ENCODE measurements around the gene ST7L. TPM values are rescaled to one million over a fixed set of nuclear protein-coding genes. Genes with fewer than 3 reads are reported as not detected.

Gene ST7L
- total and polyA plus RNA-seq, 8 donors, result 9.0 to 16.9 (median 11.2) TPM

- Histone ChIP-seq H3K27ac (no peak overlapping the region), H3K36me3 (no peaks in the 10 kb centered on the region), H3K4me1 (no peaks in the 10 kb centered on the region), H3K4me3 (no peak overlapping the region), H3K9me3 (no peaks in the 10 kb centered on the region), H3K27me3 (no peaks in the 10 kb centered on the region)
- ATAC-seq (no peak), DNase-seq (no peak), FAIRE-seq (no peak)
- no peak for TF ChIP-seq CTCF (IDR thresholded peaks at IDR 0.05)
- intact Hi-C loops (cut with DNase I), result no loop called here
Observed at GRCh38 chr1:112477550-112477949, 141.4 kb downstream of the ST7L start.

Other genes starting within 250 kb of the ST7L start
- gene CTTNBP2NL, start 222.9 kb downstream of the ST7L start, total RNA-seq, result 10 to 100 TPM in 2 of 6 donors, 1 to 10 TPM in 4; 4.6 to 24.0 (median 6.5) TPM
- gene CTTNBP2NL, start 222.9 kb downstream of the ST7L start, polyA plus RNA-seq, result 1 to 10 TPM; 2.8 to 3.4 TPM
- 1 to 10 TPM in 4 of 6 donors, under 1 TPM in 2; 0.79 to 2.7 (median 1.6) TPM for gene WNT2B, start 110.2 kb downstream of the ST7L start, total RNA-seq
- 1 to 10 TPM in 1 of 2 donors, under 1 TPM in 1; 0.84 to 1.6 TPM for gene WNT2B, start 110.2 kb downstream of the ST7L start, polyA plus RNA-seq
- gene CAPZA1, start 691 bp upstream of the ST7L start, total RNA-seq, result 10 to 100 TPM; 27.2 to 60.5 (median 34.7) TPM
- 10 to 100 TPM; 27.6 to 32.3 TPM for gene CAPZA1, start 691 bp upstream of the ST7L start, polyA plus RNA-seq
- 10 to 100 TPM; 17.7 to 43.5 (median 20.4) TPM for gene MOV10, start 55.5 kb upstream of the ST7L start, total RNA-seq
- 10 to 100 TPM; 75.5 to 89.9 TPM for gene MOV10, start 55.5 kb upstream of the ST7L start, polyA plus RNA-seq
- 100 to 1,000 TPM in 1 of 6 donors, 10 to 100 TPM in 5; 44.0 to 105 (median 53.5) TPM for gene RHOC, start 88.0 kb upstream of the ST7L start, total RNA-seq
- gene RHOC, start 88.0 kb upstream of the ST7L start, polyA plus RNA-seq, result 10 to 100 TPM; 91.5 to 94.5 TPM
- gene PPM1J, start 96.2 kb upstream of the ST7L start, total RNA-seq, result 1 to 10 TPM in 1 of 6 donors, under 1 TPM in 5; 0.20 to 1.6 (median 0.87) TPM
- 1 to 10 TPM in 1 of 2 donors, under 1 TPM in 1; 0.68 to 1.1 TPM for gene PPM1J, start 96.2 kb upstream of the ST7L start, polyA plus RNA-seq

Measured in pancreas (tissue), 10 donors.